Stimulated activated CD8-positive, alpha-beta memory T cell treated with anti-CD3 and anti-CD28 coated beads, Interleukin-15, amount 100 ng/mL, for 24 hours (primary cell): Measurements from ENCODE around the gene VTN.
"Not testable (repeated sequence)": the region's sequence is repeated elsewhere in the genome, so short reads cannot be mapped to it uniquely, and the experiment has no call there.

Source experiments
- DNase-seq: peaks from one replicate; pipeline ENCODE4 v3.0.0-alpha.2; 2020; ENCODE audit warnings: low read depth

The VTN gene

DNA sequence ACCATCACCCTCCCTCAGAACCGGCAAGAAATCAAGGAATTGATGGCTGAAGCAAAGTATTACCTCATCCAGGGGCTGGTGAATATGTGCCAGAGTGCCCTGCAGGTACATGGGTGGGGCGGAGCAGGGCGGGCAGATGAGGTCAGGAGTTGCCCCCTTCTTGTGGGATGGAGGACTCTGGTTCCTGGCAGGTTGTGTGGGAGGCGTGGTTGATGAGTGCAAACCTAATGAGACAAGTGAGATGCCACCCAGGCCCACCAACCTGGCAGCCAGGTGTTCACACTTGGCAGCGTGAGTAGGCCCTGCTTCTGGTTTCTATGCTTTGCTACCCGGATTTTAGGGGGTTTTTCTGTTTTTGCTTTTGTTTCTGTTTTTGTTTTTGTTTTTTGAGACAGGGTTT lies 29.7 kb downstream of the VTN start:
- no peak for DNase-seq

DNA sequence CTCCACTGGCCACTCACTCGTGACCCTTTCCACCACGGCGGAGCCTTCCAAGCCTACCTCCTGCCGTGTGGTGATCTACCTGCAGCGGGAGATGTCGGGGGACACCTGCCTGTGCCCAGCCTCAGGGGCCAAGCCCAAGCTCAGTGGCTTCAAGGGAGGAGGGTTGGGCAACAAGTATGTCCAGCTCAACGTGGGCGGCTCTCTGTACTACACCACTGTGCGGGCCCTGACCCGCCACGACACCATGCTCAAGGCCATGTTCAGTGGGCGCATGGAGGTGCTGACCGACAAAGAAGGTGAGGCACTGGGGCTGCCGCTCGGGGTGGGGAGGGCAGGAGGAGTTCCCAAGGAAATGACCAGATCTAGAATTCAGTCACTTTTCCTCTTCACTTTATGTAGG lies 30.7 kb downstream of the VTN start:
- no peak for DNase-seq

DNA sequence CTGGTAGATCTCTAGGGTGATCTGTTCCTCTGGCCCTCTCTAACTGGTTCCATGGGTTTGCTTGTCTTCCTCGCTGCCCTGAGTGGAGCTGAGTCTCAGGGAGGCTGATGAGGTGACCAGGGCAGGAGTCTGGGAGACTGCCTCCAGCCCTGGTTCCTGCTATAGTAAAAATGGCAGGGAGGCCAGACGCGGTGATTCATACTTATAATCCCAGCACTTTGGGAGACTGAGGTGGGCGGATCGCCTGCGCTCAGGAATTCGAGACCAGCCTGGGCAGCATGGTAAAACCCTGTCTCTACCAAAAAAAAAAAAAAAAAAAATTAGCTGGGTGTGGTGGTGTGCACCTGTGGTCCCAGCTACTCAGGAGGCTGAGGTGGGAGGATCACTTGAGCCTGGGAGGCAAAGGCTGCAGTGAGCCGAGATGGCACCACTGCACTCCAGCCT lies 31.3 kb downstream of the VTN start:
- not testable (repeated sequence) for DNase-seq

DNA sequence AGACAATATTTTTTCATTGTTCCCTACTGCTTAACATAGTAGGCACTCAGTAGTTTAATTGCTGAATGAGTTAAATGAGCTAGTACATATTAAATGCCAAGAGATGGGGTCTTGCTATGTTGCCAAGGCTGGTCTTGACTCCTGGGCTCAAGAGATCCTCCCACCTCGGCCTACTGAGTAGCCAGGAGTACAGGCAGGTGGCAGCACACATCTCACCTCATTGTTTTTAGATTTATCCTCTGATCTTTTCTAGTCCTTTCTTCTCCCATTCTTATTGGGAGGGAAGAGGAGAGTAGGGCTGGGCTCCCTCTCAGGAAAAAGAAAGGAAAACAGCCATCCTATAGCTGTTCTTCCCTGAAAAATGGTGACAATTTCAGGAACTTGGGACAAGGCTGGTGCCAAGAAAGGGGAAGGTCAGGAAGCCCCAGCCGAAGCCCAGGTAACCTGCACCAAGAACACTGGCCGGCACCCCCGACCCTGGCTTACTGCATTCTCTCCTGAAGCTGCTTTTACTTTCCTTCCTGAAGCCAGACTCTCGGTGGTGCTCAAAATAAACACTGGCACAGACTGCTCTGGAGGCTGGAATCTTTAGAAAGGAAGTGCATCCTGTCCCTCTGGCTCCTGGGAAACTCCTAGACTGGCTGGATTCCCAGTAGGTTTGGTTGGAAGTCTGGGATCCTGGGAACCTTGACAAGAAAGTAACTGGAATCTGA lies 31.9 kb downstream of the VTN start:
- no peak for DNase-seq

DNA sequence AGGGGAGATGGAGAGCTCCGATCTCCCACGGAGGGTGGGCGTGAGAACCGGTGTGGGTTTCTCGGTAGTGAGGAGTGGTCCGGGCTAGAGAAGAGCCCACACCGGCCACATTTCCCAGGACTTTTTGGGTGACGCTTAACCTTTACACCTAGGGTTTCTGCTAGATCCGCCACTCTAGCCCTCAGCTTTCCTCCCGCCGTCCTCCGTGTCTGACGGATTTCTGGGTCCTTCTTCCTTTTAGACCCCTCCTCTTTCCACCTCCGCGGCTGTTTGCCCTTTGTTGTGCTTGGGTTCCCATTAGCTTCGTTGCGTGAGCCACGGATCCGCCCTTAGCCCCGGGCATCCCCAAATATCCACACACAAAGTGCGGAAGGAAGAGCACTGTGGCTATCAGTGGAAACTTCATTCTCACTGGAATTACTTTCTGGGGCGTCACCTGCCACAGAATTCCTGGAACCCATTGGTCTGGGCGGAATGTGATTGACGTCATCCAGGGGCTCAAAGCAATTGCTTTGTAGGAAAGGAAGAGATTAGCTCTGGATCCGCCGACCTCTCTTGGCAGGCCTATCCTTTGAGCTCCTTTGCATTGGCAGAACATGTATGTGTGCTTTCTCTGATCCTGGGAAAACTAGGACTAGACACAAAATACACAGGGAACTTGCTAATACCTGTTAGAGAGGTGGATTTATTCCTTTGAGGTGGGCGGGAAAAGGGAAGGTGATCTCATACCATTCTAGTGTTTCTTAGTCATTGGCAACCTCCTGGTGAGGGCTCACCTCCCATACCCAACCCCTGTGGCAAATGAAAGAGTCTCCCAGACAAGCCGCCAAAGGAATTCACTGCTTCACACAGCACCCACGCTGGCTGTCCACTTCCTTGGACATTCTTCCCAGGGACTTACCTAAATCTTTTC lies 33.9 kb downstream of the VTN start:
- DNase-seq: no peak

DNA sequence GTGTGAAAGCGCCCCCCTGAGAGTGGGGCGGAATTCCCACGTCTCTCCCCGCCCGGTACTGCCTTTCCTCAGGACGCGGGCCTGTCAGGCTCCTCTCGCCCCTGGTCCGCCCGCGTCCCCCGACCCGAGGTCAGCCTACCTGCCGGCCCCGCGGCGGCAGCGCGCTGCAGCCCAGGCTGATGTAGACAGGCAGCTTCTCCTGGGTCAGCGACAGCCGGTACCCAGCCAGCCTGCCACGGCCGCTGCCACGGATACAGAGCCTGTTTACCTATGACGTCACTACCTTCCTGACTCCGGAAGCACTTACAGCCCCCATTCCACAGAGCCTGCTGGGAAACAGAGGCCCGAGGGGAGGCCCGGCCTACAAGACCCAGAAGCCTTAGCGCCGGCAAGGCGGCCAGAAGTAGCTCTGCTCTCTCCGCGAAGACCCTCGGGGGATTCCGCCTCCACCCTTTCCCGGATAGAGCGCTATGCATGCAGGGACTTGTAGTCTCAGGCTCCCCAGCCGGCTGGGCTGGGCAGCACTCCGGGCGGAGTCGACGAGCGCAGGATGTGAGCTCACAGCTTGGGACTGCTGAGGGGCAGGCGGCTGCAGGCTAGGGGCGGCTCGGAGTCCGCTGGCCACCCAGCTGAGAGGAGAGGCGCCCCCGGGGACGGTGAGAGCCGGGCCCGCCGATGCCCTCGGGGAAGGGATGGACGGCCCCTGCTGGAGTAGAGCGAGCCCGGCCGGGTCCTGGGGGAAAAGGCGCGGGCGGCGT lies 34.7 kb downstream of the VTN start, which contains the start of the genes IFT20 and TNFAIP1:
Gene IFT20, minus strand, starts transcription at position 272 of the 758 bp plus-strand sequence. CDS start 3,487 bp downstream, outside the sequence.
Gene TNFAIP1, plus strand, starts transcription at position 561 of the 758 bp plus-strand sequence. CDS start 3,761 bp downstream, outside the sequence.
- peak; percentile 82 for DNase-seq

DNA sequence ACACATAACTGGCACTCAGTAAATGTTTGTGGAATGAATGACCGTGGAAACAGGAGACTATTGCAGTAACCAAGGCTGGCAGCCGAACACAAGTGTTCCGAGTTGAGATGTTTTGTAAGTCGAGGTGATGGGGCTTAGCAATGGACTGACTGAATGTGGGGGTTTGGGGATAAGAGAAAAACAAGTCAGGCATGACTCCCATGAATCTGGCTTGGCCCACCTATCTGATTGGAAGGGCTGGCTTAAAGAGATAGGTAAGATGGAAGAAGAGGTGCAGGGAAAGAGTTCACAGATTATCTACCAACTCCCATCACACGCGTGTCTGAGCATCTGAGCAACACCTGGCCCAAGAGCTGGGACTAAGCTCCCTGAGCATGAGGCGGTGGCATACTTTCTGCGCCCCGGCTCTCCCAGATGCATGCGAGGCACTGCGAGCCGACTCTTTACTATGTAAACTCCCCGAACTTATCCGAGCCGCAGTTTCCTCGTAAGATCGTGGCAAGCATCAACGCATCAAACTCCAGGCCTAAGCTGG lies 35.4 kb downstream of the VTN start:
- DNase-seq: no peak

DNA sequence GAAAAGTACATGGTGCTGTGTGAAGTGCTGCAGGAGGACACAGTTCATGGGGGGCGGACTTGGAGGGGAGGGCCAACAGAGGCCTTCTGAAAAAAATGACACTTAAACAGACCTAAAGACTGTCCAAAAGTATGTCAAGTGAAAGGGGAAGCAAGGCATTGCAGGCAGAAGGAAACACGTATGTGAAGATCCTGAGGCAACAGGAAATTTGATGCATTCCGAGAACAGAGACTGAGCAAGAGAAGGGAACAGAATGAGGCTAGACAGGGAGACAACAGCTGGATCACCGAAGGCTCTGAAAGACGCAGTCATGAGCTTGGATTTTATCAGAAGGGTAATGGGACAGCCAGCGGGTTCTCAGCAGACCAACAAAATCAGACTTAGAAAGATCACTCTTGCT lies 35.9 kb downstream of the VTN start:
- DNase-seq: no peak

DNA sequence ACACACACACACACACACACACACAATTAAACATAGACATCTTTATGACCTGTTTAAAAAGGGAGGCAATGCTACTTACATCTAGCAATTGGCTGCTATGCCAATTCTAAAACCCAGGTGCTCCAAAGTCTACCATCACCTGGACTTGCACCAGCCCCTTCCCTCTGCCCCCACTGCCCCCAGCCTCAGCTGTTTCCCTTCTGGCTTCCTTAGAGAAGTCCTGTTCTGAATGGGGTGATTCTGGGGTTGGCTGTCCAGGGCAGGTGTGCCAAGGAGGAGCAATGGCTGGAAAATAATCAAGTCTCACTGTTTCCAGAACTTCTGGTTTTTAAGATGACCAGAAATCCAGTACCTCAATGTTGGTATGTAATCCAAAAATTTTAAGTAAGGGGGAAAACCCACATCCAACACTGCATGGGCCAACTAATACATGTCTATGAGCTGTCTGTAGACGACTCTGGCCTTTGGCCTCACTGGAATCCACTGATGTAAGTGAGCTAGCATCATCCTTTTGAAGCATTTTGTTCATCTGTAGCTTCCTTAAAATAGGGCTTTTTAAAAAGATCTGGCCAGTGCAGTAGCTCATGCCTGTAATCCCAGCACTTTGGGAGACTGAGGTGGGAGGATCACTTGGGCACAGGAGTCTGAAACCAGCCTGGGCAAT lies 36.9 kb downstream of the VTN start:
- DNase-seq: no peak

DNA sequence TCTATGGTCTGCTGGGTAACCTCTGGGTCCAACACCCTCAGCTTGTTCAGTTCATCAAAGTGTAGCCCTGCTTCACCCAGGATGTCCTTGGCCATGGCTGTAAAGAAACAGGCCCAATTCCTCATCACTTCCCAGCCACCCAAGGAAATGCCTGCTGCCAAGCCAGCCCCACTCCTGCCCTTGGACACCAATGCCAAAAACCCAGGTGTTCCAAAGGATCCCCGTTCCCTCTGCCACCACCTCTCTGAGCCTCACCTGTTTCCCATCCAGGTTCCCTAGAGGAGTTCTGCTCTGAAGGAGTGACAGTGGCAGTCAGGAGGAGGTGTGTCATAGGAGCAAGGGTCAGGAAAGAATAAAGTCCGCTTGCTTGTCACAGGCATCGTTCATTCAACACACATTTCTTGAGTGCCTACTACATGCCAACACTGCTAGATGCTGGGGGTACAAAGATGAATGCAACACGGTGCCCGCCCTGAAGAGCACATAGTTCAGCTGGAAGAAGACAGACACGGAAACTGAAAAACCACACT lies 38.2 kb downstream of the VTN start:
- DNase-seq: no peak

DNA sequence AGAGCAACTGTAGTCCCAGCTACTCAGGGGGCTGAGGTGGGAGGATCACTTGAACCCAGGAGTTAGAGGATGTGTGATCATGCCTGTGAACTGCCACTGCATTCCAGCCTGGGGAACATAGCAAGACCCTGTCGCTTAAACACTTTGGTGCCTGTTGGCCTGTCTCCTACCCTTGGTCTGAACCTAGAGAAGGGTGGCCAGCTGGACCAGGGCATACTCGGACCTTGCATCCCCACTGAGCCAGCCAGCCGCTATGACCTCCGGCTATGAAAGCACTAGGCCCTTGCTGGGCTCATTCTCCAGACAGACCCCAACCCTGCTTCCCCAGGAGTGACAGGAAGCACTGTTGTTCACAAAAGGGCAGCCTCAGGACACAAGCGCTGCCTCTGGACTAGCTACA lies 39.4 kb downstream of the VTN start:
- no peak for DNase-seq

DNA sequence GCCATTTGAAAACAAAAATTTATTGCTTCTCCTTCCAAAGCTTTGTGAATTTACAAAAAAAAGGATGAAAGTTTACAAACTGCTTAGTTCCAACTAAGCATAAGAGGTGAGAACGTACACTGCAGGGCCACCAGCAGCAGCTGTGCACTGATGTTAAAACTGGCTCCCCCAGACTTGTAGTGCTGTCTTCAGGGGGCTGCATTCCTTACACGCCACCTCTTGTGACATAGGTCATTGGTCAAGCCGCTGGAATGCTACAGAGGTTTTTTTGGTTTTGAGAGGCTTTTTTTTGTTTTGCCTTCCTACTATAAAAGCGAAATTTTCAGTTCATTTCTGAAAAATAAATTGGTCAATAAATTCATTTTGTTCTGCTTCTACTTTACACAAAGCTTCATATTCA lies 41.8 kb downstream of the VTN start:
- no peak for DNase-seq

DNA sequence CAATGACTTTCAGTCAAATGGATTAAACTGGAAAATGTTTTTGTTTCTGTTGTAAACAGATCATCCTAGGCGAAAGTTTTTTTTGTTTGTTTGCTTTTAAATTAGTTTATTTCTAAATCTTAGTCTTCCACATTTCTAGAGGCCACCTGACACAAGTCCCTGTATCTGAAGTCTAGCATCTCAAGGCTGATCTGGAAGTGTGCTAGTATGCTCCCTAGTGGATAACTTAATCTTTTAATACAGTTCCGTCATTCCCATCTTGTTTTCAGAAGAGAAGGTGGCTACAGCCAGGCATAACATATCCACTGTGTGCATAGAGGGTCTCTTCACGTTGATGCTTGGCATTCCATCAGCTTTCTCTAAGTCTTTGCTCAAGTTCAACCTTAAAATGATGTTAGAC lies 42.4 kb downstream of the VTN start:
- no peak for DNase-seq

DNA sequence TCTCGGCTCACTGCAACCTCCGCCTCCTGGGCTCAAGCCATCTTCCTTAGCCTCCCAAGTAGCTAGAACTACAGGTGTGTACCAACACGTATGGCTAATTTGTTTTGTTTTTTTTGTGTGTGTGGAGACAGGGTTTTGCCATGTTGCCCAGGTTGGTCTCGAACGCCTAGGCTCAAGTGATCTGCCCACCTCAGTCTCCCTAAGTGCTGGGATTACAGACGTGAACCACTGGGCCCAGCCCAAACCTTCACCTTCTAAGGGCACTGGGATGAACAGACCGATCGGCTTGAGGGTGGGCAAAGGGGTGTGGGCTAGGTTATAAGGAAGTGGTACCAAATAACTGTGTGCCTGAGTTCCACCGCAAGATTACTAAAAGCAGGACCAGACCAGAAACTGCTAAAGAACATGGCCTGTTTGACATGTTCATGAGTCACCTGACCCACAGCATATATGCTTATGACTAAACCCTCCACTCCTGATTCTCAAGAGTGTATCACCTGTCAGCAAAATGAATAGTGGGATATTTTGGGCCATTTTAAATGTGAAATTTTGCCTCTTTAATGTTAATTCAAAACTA lies 43.0 kb downstream of the VTN start:
- DNase-seq: no peak

DNA sequence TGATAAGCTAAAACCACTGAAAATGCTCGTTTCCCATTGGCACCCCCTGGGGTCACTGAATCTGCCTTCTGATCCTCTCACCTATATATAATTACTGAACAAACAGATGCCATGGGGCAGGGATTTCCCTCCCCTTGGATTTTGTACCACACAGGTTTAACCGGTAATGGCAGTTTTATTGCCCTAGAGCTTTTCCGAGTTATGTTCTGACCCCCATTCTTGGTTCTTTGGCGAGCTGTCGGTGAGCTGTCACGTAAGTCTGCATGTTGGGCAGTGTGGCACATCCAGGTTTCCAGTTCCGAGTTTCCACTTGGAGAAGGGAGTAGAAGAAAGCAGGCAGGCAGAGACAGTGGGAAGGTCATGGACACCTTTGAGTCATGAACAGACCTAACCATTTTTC lies 44.0 kb downstream of the VTN start:
- DNase-seq: no peak

DNA sequence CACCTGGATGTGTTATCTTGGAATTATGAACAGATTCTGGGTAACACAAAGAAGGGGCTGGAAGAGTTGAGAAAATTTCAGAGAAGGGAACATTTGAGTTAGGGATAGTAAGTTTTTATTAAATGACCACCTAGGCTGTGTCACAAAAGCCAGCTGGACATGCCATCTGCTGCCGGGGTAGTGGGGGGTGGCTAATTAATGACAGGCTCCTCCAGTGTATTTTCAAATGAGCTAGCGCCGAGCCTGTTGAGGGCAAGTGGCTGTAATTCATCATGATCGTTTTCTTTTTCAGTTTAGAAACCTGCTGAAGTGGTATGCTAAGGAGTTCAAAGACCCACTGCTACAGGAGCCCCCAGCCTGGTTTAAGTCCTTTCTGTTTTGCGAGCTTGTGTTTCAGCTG lies 44.9 kb downstream of the VTN start:
- DNase-seq: no peak

DNA sequence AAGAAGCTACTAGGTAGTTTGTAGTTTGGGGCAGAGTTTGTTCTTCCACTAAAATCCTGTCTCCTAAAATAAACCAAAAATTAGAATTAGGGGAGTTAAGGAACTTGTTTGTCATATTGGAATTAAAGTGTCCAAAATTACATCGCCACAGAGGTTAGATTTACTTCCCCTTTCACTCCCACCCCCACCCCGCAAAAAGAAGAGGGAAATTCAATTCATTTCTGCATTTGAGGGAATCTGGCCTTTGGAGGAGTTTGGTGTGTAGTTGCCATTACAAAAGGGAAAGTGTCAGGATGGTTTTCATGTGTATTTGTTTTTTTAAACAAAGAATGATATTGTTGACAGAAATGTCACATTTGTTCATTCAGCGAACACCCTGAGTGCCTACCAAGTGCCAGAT lies 45.3 kb downstream of the VTN start:
- no peak for DNase-seq

DNA sequence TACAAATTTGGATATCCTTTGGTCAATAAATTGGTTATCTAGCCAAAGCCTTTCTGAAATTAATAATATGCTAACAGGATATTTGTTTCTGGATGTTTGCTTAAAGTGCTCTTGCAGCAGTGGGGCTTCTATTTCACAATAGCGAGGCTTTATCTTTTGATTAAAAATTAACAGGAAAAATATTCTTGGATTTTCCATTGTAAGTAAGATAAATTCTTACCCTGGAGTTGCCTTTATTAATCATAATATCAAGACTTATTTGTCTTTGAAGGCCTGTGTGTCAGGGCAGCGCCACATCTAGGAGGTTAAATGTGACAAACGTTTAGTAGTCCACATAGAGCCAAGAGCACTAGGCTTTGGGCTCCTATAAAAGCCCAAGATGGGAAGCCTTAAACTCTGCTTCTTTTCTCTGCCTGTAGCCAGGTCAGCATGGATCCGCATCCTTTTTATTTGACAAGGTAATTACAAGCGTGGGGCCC lies 45.8 kb downstream of the VTN start:
- no peak for DNase-seq

DNA sequence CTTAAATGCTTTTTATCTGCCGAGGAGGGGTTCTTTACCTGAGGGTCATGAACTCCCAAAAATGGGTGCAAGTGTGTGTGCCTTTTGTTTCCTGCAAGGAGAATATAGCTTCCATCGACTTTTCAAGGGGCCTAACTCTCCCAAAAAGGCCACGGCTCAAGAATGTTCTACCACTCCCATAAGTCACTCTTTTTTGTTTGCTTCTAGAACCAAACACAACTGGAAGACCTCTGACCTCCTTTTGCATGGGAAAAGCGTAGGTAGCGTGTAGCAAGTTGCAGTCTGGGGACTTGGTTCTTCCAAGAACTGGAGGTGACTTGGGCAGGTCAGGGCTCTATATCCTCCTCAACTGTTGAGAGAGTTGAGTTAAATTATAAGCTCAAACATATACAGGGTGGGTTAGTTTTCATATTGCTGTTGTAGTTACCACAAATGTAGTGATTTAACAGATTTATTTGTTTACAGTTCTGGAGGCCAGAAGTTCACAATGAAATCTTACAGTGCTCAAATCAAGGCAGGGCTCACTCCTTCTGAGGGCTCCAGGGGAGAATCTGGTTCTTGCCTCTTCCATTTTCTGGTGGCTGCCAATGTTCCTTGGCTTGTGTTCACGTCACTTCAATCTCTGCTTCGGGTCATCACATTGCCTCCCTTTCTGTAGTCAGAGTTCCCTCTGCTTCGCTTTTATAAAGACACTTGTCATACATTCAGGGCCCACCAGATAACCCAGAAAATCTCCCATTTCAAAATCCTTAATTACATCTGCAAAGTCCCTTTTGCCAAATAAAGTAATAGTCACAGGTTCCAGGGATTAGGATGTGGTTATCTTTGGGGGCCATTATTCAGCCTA lies 49.7 kb downstream of the VTN start:
- no peak for DNase-seq

DNA sequence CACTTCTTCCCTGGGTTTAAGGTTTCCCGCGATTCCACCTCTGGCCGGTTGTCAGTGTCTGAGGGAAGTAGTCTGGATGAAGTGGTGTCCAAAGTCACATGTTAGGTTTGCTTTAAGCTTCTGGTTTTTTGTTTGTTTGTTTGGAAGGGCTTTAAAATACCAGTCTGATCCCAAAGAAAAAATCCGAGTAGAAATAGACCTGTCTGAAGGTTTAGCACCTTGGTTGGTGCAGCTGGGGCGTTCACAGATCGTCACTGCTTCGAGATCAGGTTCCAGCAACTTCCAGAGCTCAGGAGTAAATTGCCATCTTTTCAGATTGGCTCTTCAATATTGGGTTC lies 50.5 kb downstream of the VTN start:
- DNase-seq: no peak
